Cortex of kidney (tissue), 1 donor: ENCODE measurements around the gene PKDCC.

Experiments used
- DNase-seq: peaks from one replicate; lab custom pipeline; 2025; lab: John Stamatoyannopoulos, UW

Gene PKDCC

DNA sequence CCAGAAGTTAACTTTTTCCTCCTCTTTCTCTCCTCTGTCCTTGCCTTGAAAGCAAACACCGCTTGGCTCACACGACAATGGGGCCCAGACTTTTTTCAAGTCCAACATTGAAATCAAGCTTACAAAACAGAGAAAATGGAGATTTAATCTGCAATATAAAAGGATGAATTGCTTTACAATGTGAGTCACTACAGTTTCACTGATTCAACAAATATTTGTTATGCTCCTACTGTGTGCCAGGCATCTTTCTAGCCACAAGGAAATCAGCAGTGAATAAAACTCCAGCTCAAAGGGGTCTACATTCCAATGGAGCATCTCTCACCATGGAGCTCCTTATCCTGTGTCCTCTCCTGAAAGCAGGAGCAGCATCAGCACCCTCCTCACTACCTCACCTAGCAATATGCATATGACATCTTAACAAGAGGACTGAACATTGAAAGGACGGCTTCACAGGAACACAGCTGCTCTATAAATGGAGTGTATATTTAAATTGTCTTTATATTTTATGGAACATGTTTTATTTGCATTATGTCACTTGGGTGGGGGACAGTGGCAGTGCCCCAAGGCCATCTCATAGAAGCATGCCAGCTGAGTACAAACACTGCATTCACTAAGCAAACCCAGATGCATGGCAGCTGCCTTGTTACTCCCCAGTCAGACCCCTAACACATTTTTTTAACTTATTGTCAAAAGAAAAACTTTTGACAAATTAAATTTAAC is 39.5 kb downstream of the PKDCC start:
- DNase-seq: no peak

- DNase-seq: no peak
These were observed 40.0 kb downstream of the PKDCC start for GRCh38 chr2:42087857-42088195.

- DNase-seq: no peak
These were observed 41.6 kb downstream of the PKDCC start for GRCh38 chr2:42089340-42089925.

GRCh38 chr2:42090216-42090615 is 42.4 kb downstream of the PKDCC start:
- DNase-seq: no peak

GRCh38 chr2:42091671-42092070 is 43.9 kb downstream of the PKDCC start:
- no peak for DNase-seq

- no peak for DNase-seq
These were observed 44.5 kb downstream of the PKDCC start for GRCh38 chr2:42092084-42092996.

GRCh38 chr2:42094114-42094513 is 46.3 kb downstream of the PKDCC start:
- no peak for DNase-seq

DNA sequence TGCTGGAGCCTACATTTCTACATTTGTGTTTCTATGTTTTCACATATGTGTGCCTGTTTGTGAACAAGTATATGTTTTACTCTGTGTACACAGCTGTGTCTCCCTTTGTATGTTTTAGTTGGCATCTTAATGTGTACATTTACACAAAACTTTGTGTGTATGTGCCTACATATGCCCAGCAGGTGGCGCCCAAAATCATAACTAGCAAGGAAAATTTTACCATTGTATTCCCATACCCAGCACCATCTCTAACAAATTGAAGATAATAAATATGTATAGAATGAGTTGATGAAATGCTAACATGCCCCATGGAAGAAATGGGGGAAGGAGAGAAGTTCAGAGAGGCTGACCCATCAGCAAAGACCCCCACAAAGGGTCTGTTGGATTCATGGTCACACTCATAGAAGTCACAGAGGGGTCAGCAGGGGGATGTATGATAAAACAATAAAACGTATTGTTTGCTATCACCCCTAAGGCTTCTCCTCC is 48.1 kb downstream of the PKDCC start:
- no peak for DNase-seq

DNA sequence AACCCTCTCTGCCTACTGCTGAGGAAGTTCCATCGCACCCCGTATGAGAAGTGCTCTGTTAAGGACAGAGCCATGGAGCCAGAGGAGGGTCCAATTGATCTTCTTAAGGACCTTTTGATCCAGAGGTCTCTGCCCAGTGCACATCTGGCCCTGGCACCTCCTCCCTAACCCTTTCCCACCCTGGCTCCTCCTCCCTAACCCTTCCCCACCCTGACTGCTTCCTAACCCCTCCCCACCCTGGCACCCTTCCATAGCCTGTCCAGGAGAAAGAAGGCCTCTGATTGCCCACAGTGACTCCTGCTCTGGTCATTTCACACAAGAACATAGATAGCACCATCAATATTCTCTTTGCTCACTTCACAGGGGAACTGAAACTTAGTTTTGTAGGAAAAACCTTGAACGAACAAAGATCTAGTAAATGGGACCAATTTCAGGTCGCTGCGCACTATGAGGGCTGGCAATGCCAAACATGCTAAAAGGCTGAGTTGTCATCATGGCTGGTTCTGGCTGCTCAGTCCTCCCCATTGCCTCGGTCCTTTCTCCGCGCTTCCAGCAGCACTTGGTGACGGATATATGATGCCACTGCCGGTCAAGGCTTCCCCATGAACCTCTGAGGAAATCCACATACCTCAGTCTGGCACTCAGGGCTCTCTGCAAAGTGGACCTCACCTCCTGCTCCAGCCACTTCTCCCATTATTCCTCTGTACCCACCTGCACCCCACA is 49.2 kb downstream of the PKDCC start:
- no peak for DNase-seq

- no peak for DNase-seq
These were observed 51.0 kb downstream of the PKDCC start for GRCh38 chr2:42098571-42099437.

DNA sequence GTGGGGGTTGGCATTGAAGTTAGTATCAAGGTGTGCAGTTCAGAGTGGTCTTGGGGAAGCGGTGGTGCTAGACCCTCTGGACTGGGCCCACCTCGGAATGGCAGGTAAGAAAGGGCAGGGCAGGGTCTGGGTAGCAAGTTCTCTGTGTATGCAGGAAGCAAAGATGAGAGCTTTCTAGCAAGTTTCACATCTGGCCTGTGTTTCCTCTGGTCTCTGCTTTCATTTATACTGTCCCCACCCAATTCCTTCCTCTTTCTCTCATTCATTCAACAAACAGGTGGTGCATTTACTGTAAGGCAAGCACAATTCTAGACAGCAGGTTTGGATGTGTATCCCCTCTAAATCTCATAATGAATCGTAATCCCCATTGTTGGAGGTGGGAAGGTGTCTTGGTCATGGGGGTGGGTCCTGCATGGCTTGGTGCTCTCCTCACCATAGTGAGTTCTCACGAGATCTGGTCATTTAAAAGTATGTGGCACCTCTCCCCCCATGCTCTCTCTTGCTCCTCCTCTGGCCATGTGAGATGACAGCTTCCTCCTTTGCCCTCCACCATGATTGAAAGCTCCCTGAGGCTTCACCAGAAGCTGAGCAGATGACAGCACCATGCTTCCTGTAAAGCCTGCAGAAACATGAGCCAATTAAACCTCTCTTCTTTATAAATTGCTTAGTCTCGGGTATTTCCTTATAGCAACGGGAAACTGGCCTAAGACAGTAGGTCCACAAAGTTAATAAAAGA is 51.8 kb downstream of the PKDCC start:
- no peak for DNase-seq

DNA sequence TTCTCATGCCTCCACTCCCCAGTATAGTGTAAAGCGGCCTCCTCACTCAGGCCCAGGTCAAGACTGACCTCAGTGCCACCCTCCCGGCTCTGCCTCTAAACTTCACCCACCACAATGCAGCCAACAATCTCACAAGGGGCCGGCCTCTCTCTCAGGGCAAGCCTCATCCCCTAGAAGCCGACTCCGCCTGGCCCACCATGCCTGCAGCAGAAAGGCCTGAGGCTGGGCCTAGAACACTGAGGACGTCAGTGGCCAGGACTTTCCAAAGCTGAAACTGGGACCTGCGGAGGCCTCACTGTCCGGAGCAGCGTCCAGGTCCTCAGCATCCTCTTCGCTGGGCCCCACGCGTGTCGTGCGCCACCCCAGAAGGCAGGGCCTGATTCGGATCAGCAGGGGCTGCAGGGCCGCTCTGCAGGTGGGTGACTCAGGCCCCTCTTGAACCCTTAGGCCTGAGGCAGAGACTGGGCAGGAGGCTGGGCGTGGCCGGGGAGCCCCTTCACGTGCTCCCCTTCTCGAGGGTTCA is 52.9 kb downstream of the PKDCC start:
- no peak for DNase-seq

GRCh38 chr2:42101206-42102023 is 53.6 kb downstream of the PKDCC start:
- no peak for DNase-seq

DNA sequence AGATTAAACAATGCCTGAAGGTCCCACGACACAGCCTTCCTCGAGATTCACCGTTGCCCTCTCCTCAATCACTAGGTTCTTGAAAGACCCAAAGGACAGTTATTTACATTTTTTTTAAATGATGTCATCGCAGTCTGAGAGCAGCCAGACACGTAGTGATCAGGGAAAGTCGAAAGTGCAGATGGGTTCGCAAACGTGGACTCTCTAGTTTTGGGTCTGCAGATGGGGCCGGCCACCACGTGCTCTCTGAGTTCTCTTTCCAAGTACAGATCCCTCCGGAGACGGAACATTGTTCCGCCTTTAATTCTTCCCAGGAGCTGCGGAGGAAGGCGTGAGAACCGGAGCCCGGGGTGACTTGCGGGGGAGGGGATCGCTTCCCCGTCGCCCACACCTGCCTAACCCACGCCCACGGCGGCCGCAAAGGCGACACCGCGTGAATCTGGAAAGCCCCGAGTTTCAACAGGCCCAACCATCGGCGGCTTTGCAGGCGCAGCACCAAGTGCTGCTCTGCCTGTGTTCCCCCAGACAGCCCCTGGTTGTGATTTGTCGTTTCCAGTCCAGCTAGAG is 54.3 kb downstream of the PKDCC start:
- no peak for DNase-seq

DNA sequence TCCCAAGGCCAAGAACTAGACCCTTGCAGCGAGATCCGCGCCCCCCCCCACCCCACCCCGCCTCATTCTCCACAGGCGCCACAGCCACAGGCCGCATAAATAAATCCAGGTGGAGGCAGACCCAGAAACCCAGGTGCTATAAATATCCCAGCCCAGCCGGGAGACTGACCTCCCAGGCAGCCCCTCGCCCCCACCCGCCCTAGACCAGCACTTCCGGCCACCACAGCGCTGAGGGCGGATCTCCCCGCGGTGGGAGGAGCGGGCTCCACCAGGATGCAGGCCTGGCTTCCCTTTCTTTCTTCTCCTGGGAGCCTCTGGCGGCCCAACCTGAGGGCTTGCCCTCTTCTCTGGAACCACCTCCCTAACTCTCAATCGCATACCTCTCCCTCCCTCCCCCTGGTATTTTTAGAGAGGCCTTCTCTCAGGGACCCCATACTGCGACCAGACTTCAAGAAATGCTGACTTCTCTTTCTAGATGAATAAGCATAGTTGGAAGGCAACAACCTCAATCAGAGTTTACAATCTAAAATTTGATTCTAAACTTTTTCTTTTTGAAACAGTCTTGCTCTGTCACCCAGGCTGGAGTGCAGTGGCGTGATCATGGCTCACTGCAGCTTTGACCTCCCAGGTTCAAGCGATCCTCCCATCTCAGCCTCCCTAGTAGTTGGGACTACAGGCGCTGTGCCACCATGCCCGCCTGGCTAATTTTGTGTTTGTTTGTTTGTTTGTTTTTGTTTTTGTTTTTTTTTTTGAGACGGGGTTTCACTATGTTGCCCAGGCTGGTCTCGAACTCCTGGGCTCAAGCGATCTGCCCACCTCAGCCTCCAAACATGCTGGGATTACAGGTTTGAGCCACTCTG is 55.0 kb downstream of the PKDCC start:
- DNase-seq: no peak

- no peak for DNase-seq
These were observed 56.0 kb downstream of the PKDCC start for GRCh38 chr2:42103829-42104228.

DNA sequence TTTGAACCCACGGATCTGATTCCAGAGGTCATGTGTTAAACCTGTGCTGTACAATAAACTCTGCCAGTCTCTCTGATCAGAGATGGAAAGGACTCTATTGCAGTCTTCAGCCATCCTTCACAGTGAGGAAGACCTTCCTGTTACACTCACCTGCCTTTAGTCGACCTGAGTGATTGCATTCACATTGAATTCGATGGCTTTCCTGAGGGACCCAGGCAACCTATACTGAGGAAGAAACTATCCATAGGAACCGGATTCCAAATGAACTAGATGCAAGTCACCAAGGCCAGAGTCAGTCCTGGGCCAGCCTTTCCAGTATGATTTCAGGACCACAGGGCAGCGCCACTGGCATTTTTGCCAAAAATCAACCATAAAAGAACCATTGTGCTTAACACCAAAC is 56.8 kb downstream of the PKDCC start:
- DNase-seq: no peak
